ENCODE data around the gene FRY. TPM values are rescaled to one million over a fixed set of nuclear protein-coding genes. Genes with fewer than 3 reads are reported as not detected.

The FRY gene
- total RNA-seq, 2 experiments from 2014 or later = 3.0 to 7.0 TPM

DNA sequence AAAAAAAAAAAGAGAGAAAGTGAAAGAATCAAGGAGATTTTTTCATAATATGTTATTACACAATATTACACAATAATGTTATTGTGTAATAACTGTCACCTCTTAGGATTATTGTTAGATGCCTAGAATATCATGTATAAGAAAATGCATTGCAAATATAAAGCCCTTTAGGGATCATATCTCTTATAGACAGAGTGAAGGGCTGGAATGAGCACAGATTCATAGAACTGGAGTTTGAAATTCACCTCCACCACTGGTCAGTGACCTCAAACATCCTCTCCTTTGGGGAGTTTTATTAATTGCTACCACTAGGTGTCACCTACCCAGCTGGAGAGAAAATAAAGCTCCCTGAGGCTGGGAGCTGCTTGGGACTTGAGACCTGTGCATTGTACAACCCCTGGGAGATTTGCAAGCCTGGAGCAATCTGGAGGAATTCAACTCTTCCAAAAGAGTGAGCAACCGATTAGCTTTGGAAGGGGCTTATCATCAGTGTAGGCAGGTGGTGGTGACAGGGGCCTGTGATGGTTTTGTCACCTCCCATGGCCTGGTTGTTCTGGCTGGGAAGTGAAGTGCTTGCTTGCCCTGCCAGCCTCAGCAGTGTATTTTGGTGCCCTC, 30.3 kb upstream of the FRY start:
- ChIA-PET POLR2A (no interaction called here), CTCF (ENCODE audit: unreplicated experiment) (no interaction called here)
- DNase-seq (ENCODE audit: low spot score) = peak; percentile 38
- peak; percentile 76 for TF ChIP-seq CTCF (conservative IDR thresholded peaks at IDR 0.05; ENCODE audit: low read length)
- TF ChIP-seq EZH2phosphoT487 (IDR thresholded peaks at IDR 0.05; ENCODE audit: borderline replicate concordance, low read depth, low read length) = no peak
- Histone ChIP-seq H3K4me1 (ENCODE audit: insufficient read depth, low read length, poor library complexity, severe bottlenecking) (no peaks in the 10 kb centered on the region), H3K79me2 (ENCODE audit: insufficient read depth, low read depth, low read length) (no peaks in the 10 kb centered on the region), H3K4me3 (ENCODE audit: low read depth, low read length, poor library complexity, severe bottlenecking) (no peak overlapping the region), H3K4me2 (ENCODE audit: low read length) (no peak overlapping the region), H2AFZ (ENCODE audit: low read length) (no peak overlapping the region), H3K9me2 (ENCODE audit: insufficient read depth, low read length) (no peaks in the 10 kb centered on the region), H4K20me1 (ENCODE audit: insufficient read depth, low read length) (no peaks in the 10 kb centered on the region), H3K36me3 (ENCODE audit: insufficient read depth, low read length) (no peaks in the 10 kb centered on the region), H3K27ac (ENCODE audit: low read depth, low read length, poor library complexity, severe bottlenecking) (no peak overlapping the region), H3K9me3 (ENCODE audit: low read length) (no peaks in the 10 kb centered on the region)
- intact Hi-C loops (cut with micrococcal nuclease; ENCODE audit: unreplicated experiment) = no loop called here
- no TSS peak for BruUV-seq (replicated peaks)

GRCh38 chr13:32001769-32002168, 29.8 kb upstream of the FRY start:
- H3K36me3 ChIP-seq (ENCODE audit: insufficient read depth, low read length) = no peaks in the 10 kb centered on the region
- no peak overlapping the region for H2AFZ ChIP-seq (ENCODE audit: low read length)
- intact Hi-C loops (cut with micrococcal nuclease; ENCODE audit: unreplicated experiment) = no loop called here
- H4K20me1 ChIP-seq (ENCODE audit: insufficient read depth, low read length) = no peaks in the 10 kb centered on the region
- no TSS peak for BruUV-seq (replicated peaks)
- DNase-seq (ENCODE audit: low spot score) = no peak
- no peaks in the 10 kb centered on the region for H3K79me2 ChIP-seq (ENCODE audit: insufficient read depth, low read depth, low read length)
- TF ChIP-seq CTCF (conservative IDR thresholded peaks at IDR 0.05; ENCODE audit: low read length) (no peak), EZH2phosphoT487 (IDR thresholded peaks at IDR 0.05; ENCODE audit: borderline replicate concordance, low read depth, low read length) (no peak)
- no peaks in the 10 kb centered on the region for H3K9me3 ChIP-seq (ENCODE audit: low read length)
- H3K9me2 ChIP-seq (ENCODE audit: insufficient read depth, low read length) = no peaks in the 10 kb centered on the region
- CTCF ChIA-PET (ENCODE audit: unreplicated experiment) = no interaction called here
- no peak overlapping the region for H3K4me3 ChIP-seq (ENCODE audit: low read depth, low read length, poor library complexity, severe bottlenecking)
- no peak overlapping the region for H3K4me2 ChIP-seq (ENCODE audit: low read length)
- POLR2A ChIA-PET = no interaction called here
- H3K4me1 ChIP-seq (ENCODE audit: insufficient read depth, low read length, poor library complexity, severe bottlenecking) = no peaks in the 10 kb centered on the region
- H3K27ac ChIP-seq (ENCODE audit: low read depth, low read length, poor library complexity, severe bottlenecking) = no peak overlapping the region

DNA sequence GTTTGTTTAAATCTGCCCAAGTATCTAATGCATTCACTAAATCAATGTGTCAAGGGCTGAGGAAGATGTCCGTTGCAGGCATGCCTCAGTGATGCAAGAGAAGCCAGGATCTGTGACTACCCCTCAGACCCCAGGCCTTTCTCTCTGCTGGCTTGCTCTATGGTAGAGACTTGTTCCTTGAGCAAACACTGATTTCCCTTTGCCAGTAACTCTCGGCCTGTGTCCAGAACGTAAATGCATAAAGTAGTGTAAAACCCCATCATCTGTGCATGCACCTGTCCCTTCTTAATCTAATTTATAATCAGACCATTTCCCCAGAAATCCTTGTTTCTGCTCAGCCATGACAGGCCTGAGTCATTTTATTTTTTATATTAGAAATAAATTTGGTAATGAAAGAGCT, 28.7 kb upstream of the FRY start:
- Histone ChIP-seq H3K79me2 (ENCODE audit: insufficient read depth, low read depth, low read length) (no peaks in the 10 kb centered on the region), H4K20me1 (ENCODE audit: insufficient read depth, low read length) (no peaks in the 10 kb centered on the region), H3K4me1 (ENCODE audit: insufficient read depth, low read length, poor library complexity, severe bottlenecking) (no peaks in the 10 kb centered on the region), H3K9me2 (ENCODE audit: insufficient read depth, low read length) (no peaks in the 10 kb centered on the region), H3K9me3 (ENCODE audit: low read length) (no peaks in the 10 kb centered on the region), H3K4me2 (ENCODE audit: low read length) (no peak overlapping the region), H3K36me3 (ENCODE audit: insufficient read depth, low read length) (no peaks in the 10 kb centered on the region), H3K4me3 (ENCODE audit: low read depth, low read length, poor library complexity, severe bottlenecking) (no peak overlapping the region), H3K27ac (ENCODE audit: low read depth, low read length, poor library complexity, severe bottlenecking) (no peak overlapping the region), H2AFZ (ENCODE audit: low read length) (no peak overlapping the region)
- TF ChIP-seq EZH2phosphoT487 (IDR thresholded peaks at IDR 0.05; ENCODE audit: borderline replicate concordance, low read depth, low read length) = no peak
- TF ChIP-seq CTCF (conservative IDR thresholded peaks at IDR 0.05; ENCODE audit: low read length) = no peak
- POLR2A ChIA-PET = no interaction called here
- no TSS peak for BruUV-seq (replicated peaks)
- CTCF ChIA-PET (ENCODE audit: unreplicated experiment) = no interaction called here
- DNase-seq (ENCODE audit: low spot score) = no peak
- intact Hi-C loops (cut with micrococcal nuclease; ENCODE audit: unreplicated experiment) = no loop called here
